ENCODE measurements around the gene FARS2. TPM values are rescaled to one million over a fixed set of nuclear protein-coding genes. Genes with fewer than 3 reads are reported as not detected.

Gene FARS2
- total RNA-seq, 1 experiment from 2014 or later, result 13.8 TPM

GRCh38 chr6:5482619-5483018 is 221.3 kb downstream of the FARS2 start:
- Histone ChIP-seq H3K4me3 (replicated peaks in 1 of 2; ENCODE audit: low read depth in 1 of 2, low read length in 2 of 2) (no peak overlapping the region), H3K9me3 (ENCODE audit: control insufficient read depth in 1 of 2, insufficient read depth in 1 of 2, low read depth in 1 of 2, low read length in 2 of 2) (no peaks in the 10 kb centered on the region), H3K36me3 (ENCODE audit: control insufficient read depth in 1 of 2, insufficient read depth in 2 of 2, low read length in 2 of 2) (no peaks in the 10 kb centered on the region), H3K4me2 (ENCODE audit: low read length) (no peak overlapping the region), H3K9ac (ENCODE audit: low read length) (no peak overlapping the region), H3K9me2 (ENCODE audit: insufficient read depth) (no peaks in the 10 kb centered on the region), H4K20me1 (ENCODE audit: insufficient read depth) (no peaks in the 10 kb centered on the region), H3K27ac (ENCODE audit: low read depth, low read length) (no peak overlapping the region), H3K79me2 (ENCODE audit: insufficient read depth, low read length) (no peaks in the 10 kb centered on the region), H3K4me1 (ENCODE audit: control insufficient read depth in 1 of 2, insufficient read depth in 2 of 2, low read length in 2 of 2) (no peaks in the 10 kb centered on the region), H3K27me3 (ENCODE audit: insufficient read depth, low read length) (no peaks in the 10 kb centered on the region), H2AFZ (ENCODE audit: low read depth, low read length, poor library complexity, severe bottlenecking) (no peak overlapping the region)
- BruUV-seq (replicated peaks), result no TSS peak
- ChIA-PET CTCF (interaction anchor here (2.0 kb wide), 1 partner anchor 12 kb away, joined by 6 read pairs; no protein-coding TSS in a partner anchor), RAD21 (ENCODE audit: low non-redundant PET in 1 of 2, low total read pairs in 2 of 2, uncharacterized antibody in 2 of 2, unreplicated experiment in 2 of 2) (no interaction called here), POLR2A (no interaction called here)
- intact Hi-C loops (cut with micrococcal nuclease), result no loop called here
- DNase-seq (ENCODE audit: low read depth, low spot score) (no peak), ATAC-seq (no peak)
- no peak for TF ChIP-seq ZNF274 (IDR thresholded peaks at IDR 0.05; ENCODE audit: low read depth, low read length)
- no peak for TF ChIP-seq FOSL1 (IDR thresholded peaks at IDR 0.05; ENCODE audit: low read depth)
- TF ChIP-seq EZH2 (IDR thresholded peaks at IDR 0.05), result no peak
- TF ChIP-seq ELF1 (IDR thresholded peaks at IDR 0.05; ENCODE audit: borderline replicate concordance, low read depth), result no peak
- no peak for TF ChIP-seq SIN3A (IDR thresholded peaks at IDR 0.05; ENCODE audit: low read depth)
- no peak for TF ChIP-seq EGR1 (IDR thresholded peaks at IDR 0.05; ENCODE audit: low read depth)
- TF ChIP-seq RAD21 (IDR thresholded peaks at IDR 0.05; ENCODE audit: low read depth), result no peak
- no peak for TF ChIP-seq SRF (IDR thresholded peaks at IDR 0.05; ENCODE audit: low read depth)
- no peak for TF ChIP-seq POLR2A (IDR thresholded peaks at IDR 0.05; ENCODE audit: borderline replicate concordance, extremely low read depth, insufficient read depth, insufficient read length)
- TF ChIP-seq CEBPB (IDR thresholded peaks at IDR 0.05; ENCODE audit: low read depth), result no peak
- TF ChIP-seq ZBTB33 (IDR thresholded peaks at IDR 0.05; ENCODE audit: extremely low read depth, insufficient replicate concordance, low read length), result no peak
- no peak for TF ChIP-seq CBX3 (IDR thresholded peaks at IDR 0.05; ENCODE audit: low read depth)
- TF ChIP-seq SP1 (IDR thresholded peaks at IDR 0.05; ENCODE audit: low read depth), result no peak
- no peak for TF ChIP-seq POLR2AphosphoS5 (IDR thresholded peaks at IDR 0.05; ENCODE audit: low read depth, low read length)
- no peak for TF ChIP-seq EZH2phosphoT487 (IDR thresholded peaks at IDR 0.05; ENCODE audit: borderline replicate concordance)
- no peak for TF ChIP-seq JUND (IDR thresholded peaks at IDR 0.05)
- TF ChIP-seq ZFX (IDR thresholded peaks at IDR 0.05), result no peak

All from HCT116 (cell line).